Testis (tissue), 2 donors: Measurements from ENCODE around the gene NDUFAF5.

Source experiments
- POLR2A ChIP-seq: fragments of 450-650 bp; IDR thresholded peaks from one replicate; pipeline ENCODE4 v1.6.1; 2017; ENCODE audit warnings: antibody characterized with exemption, mild to moderate bottlenecking, moderate library complexity
- TF ChIP-seq, protein P1 (sequence below), 3 experiments: fragments of 450-650 bp in 2 of 3; fragments of 200-600 bp in 1 of 3; sonication (generic) in 1 of 3; IDR thresholded peaks; one replicate each; pipeline ENCODE4 v1.5.1; 2016 to 2019; ENCODE audit warnings: antibody characterized with exemption in 3 of 3, mild to moderate bottlenecking in 2 of 3, moderate library complexity in 1 of 3

- TF ChIP-seq, protein P1, sequence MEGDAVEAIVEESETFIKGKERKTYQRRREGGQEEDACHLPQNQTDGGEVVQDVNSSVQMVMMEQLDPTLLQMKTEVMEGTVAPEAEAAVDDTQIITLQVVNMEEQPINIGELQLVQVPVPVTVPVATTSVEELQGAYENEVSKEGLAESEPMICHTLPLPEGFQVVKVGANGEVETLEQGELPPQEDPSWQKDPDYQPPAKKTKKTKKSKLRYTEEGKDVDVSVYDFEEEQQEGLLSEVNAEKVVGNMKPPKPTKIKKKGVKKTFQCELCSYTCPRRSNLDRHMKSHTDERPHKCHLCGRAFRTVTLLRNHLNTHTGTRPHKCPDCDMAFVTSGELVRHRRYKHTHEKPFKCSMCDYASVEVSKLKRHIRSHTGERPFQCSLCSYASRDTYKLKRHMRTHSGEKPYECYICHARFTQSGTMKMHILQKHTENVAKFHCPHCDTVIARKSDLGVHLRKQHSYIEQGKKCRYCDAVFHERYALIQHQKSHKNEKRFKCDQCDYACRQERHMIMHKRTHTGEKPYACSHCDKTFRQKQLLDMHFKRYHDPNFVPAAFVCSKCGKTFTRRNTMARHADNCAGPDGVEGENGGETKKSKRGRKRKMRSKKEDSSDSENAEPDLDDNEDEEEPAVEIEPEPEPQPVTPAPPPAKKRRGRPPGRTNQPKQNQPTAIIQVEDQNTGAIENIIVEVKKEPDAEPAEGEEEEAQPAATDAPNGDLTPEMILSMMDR (IDR thresholded peaks at IDR 0.05) = no peak
- no peak for TF ChIP-seq POLR2A
These were observed 32.5 kb downstream of the NDUFAF5 start for GRCh38 chr20:13817342-13817741.
